ENCODE results near the gene MSI2.

The MSI2 gene

DNA sequence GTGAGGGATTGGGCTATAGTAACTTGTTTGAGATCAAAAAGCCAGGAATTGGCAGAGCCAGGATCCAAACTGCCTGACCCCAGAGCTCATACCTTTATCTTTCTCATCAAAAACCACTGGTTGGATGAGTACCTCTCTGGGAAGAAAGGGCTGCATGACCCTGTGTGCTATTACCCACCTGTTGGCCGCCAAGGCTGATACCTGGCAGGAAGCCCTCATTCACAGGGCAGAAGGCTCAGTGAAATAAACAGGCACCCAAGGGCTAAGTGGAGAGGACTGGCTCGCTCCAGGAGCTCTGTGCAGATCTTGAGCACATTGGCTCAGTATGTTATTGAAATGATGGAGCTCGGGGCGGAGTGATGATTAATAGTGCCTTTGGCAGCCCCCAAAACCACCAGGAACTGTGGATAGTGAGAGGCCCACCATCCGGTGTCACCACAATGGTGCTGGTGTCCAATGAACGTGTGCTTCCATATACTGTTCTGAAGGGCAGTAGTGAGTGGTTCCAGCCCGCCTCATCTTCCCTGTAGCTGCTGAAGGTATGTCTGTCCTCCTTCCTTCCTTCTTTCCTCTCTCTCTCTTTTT lies 197.6 kb downstream of the MSI2 start:
- Histone ChIP-seq H3K27me3 (ENCODE audit: low read length) (no peaks in the 10 kb centered on the region), H3K9me2 (replicated peaks; ENCODE audit: insufficient read depth, low read length) (no peaks in the 10 kb centered on the region), H4K20me1 (ENCODE audit: low read depth, low read length) (no peaks in the 10 kb centered on the region), H3K27ac (ENCODE audit: low read depth, low read length) (no peak overlapping the region), H3F3A (ENCODE audit: insufficient read depth) (no peaks in the 10 kb centered on the region), H3K4me3 (ENCODE audit: insufficient read depth, low read length, poor library complexity, severe bottlenecking) (no peak overlapping the region), H3K9ac (ENCODE audit: low read length) (no peak overlapping the region), H3K9me3 (ENCODE audit: insufficient read depth, low read length) (no peaks in the 10 kb centered on the region), H2AFZ (ENCODE audit: low read depth, low read length, severe bottlenecking) (no peak overlapping the region), H3K4me2 (ENCODE audit: low read depth, low read length, poor library complexity, severe bottlenecking) (no peak overlapping the region), H3K79me2 (ENCODE audit: insufficient read depth, low read length) (0 out of 2 replicates have a peak, but pooled peaks cover under 1% of the 10 kb centered on the region), H3K36me3 (ENCODE audit: low read length) (no peaks in the 10 kb centered on the region)
- no peak for TF ChIP-seq EZH2phosphoT487 (conservative IDR thresholded peaks at IDR 0.05; ENCODE audit: low read length)
- TF ChIP-seq, protein P1, sequence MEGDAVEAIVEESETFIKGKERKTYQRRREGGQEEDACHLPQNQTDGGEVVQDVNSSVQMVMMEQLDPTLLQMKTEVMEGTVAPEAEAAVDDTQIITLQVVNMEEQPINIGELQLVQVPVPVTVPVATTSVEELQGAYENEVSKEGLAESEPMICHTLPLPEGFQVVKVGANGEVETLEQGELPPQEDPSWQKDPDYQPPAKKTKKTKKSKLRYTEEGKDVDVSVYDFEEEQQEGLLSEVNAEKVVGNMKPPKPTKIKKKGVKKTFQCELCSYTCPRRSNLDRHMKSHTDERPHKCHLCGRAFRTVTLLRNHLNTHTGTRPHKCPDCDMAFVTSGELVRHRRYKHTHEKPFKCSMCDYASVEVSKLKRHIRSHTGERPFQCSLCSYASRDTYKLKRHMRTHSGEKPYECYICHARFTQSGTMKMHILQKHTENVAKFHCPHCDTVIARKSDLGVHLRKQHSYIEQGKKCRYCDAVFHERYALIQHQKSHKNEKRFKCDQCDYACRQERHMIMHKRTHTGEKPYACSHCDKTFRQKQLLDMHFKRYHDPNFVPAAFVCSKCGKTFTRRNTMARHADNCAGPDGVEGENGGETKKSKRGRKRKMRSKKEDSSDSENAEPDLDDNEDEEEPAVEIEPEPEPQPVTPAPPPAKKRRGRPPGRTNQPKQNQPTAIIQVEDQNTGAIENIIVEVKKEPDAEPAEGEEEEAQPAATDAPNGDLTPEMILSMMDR (IDR thresholded peaks at IDR 0.05; ENCODE audit: insufficient read depth, low read length, poor library complexity, severe bottlenecking) = no peak

DNA sequence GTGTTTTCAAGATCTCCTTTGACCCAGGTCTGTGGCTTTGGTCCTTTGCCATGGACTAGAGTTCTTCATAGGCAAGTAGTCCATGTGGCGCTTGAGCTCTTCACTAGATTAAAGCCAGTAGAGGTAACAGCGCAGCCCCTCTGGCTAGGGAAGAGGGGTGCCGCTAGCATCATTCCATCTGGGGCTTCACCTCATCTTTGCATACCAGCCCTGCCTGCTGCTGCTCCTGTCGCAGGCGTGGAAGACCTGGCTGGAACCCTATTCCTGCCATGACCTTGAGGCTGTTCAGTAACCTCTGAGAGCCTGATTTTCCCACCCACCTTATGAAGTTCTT lies 198.4 kb downstream of the MSI2 start:
- Histone ChIP-seq H3K9me3 (ENCODE audit: insufficient read depth, low read length) (no peaks in the 10 kb centered on the region), H3K9me2 (replicated peaks; ENCODE audit: insufficient read depth, low read length) (no peaks in the 10 kb centered on the region), H3K4me3 (ENCODE audit: insufficient read depth, low read length, poor library complexity, severe bottlenecking) (no peak overlapping the region), H3K27me3 (ENCODE audit: low read length) (no peaks in the 10 kb centered on the region), H3F3A (ENCODE audit: insufficient read depth) (no peaks in the 10 kb centered on the region), H3K79me2 (ENCODE audit: insufficient read depth, low read length) (0 out of 2 replicates have a peak, but pooled peaks cover 6% of the 10 kb centered on the region), H2AFZ (ENCODE audit: low read depth, low read length, severe bottlenecking) (no peak overlapping the region), H4K20me1 (ENCODE audit: low read depth, low read length) (no peaks in the 10 kb centered on the region), H3K27ac (ENCODE audit: low read depth, low read length) (no peak overlapping the region), H3K4me2 (ENCODE audit: low read depth, low read length, poor library complexity, severe bottlenecking) (no peak overlapping the region), H3K9ac (ENCODE audit: low read length) (no peak overlapping the region), H3K36me3 (ENCODE audit: low read length) (no peaks in the 10 kb centered on the region)
- TF ChIP-seq EZH2phosphoT487 (conservative IDR thresholded peaks at IDR 0.05; ENCODE audit: low read length) = no peak
- TF ChIP-seq, protein P1 (IDR thresholded peaks at IDR 0.05; ENCODE audit: insufficient read depth, low read length, poor library complexity, severe bottlenecking) = no peak

DNA sequence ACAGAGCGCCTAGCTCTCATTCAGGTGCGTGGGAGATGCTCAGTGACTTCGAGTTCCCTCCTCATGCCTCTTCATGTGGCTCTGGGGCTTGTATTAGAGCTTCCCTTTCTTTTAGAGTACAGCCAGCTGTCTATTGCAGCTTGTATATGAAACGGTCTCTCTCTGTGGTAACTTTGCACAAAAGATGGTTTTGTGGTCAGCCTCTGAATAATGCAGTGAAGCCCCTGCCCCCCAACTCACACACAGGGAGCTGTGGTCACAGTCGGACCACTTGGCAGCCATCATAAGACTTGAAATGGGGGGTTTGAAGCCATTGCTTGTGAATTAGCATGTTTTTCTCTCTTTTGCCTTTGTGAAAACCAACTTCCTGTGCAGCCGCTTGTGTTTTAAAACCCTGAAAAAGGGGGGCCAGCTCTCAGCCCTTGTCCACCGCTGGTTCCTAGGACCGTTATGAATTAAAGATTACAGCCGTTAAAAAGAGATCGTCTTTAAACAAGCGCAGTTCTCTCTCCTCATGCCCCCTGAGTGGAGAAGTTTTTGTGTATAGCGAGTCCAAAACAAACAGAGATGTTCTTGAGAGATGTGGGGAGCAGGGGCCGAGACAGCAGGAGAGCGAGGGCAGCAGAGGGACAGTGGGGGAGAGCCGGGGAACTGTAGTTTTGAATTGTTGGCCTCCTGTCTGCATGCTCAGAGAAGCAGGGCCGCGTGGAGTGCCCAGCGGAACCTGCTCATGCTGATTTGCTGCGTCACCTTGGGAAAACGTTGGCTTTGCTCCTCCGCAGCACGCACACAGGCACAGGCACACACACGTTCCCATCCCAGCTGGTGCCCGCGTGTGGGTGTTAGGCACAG lies 199.0 kb downstream of the MSI2 start:
- Histone ChIP-seq H3K9me2 (replicated peaks; ENCODE audit: insufficient read depth, low read length) (no peaks in the 10 kb centered on the region), H3K4me2 (ENCODE audit: low read depth, low read length, poor library complexity, severe bottlenecking) (no peak overlapping the region), H3K9ac (ENCODE audit: low read length) (no peak overlapping the region), H3K36me3 (ENCODE audit: low read length) (no peaks in the 10 kb centered on the region), H3K9me3 (ENCODE audit: insufficient read depth, low read length) (no peaks in the 10 kb centered on the region), H3K27ac (ENCODE audit: low read depth, low read length) (no peak overlapping the region), H3K79me2 (ENCODE audit: insufficient read depth, low read length) (0 out of 2 replicates have a peak, but pooled peaks cover 6% of the 10 kb centered on the region), H3K4me3 (ENCODE audit: insufficient read depth, low read length, poor library complexity, severe bottlenecking) (no peak overlapping the region), H2AFZ (ENCODE audit: low read depth, low read length, severe bottlenecking) (no peak overlapping the region), H4K20me1 (ENCODE audit: low read depth, low read length) (no peaks in the 10 kb centered on the region), H3K27me3 (ENCODE audit: low read length) (no peaks in the 10 kb centered on the region), H3F3A (ENCODE audit: insufficient read depth) (no peaks in the 10 kb centered on the region)
- TF ChIP-seq EZH2phosphoT487 (conservative IDR thresholded peaks at IDR 0.05; ENCODE audit: low read length) = no peak
- TF ChIP-seq, protein P1 (IDR thresholded peaks at IDR 0.05; ENCODE audit: insufficient read depth, low read length, poor library complexity, severe bottlenecking) = no peak

Data from SU-DHL-6 (cell line).